T-helper 2 cell treated with Interferon-gamma antibody and Interleukin-4, amounts not matched to agents 100 ng/mL and 5 ng/mL, for 36 hours (primary cell): Measurements from ENCODE around the gene STX8. TPM values are rescaled to one million over a fixed set of nuclear protein-coding genes. Genes with fewer than 3 reads are reported as not detected.

Source experiments
- intact Hi-C: fragments of 100-400 bp; cut with micrococcal nuclease; formaldehyde crosslinking; loops from one replicate; pipeline ENCODE4 v1.15.1; 2023
- total RNA-seq: library from RNA; stranded (reverse); gene quantifications from 2 replicates; pipeline ENCODE4 v1.2.3, GENCODE V29; 2022

Gene STX8
- total RNA-seq, 1 donor from 2014 or later, result 70.9 TPM

GRCh38 chr17:9244066-9245052 is 331.3 kb downstream of the STX8 start:
- intact Hi-C loops, result no loop called here

GRCh38 chr17:9242983-9243382 is 332.6 kb downstream of the STX8 start:
- intact Hi-C loops, result no loop called here

- intact Hi-C loops, result no loop called here
Observed at GRCh38 chr17:9242497-9242881, 333.1 kb downstream of the STX8 start.

- intact Hi-C loops, result no loop called here
Observed at GRCh38 chr17:9241774-9242496, 333.7 kb downstream of the STX8 start.

- intact Hi-C loops, result no loop called here
Observed at GRCh38 chr17:9241371-9241712, 334.3 kb downstream of the STX8 start.

GRCh38 chr17:9240659-9241370 is 334.8 kb downstream of the STX8 start:
- intact Hi-C loops, result no loop called here

- intact Hi-C loops, result no loop called here
Observed at GRCh38 chr17:9239793-9240658, 335.6 kb downstream of the STX8 start.

- intact Hi-C loops, result no loop called here
Observed at GRCh38 chr17:9239246-9239792, 336.3 kb downstream of the STX8 start.

- intact Hi-C loops, result no loop called here
Observed at GRCh38 chr17:9238340-9239245, 337.0 kb downstream of the STX8 start.

- intact Hi-C loops, result no loop called here
Observed at GRCh38 chr17:9237661-9238301, 337.8 kb downstream of the STX8 start.

GRCh38 chr17:9237053-9237410 is 338.6 kb downstream of the STX8 start:
- intact Hi-C loops, result no loop called here

- intact Hi-C loops, result no loop called here
Observed at GRCh38 chr17:9236286-9237052, 339.2 kb downstream of the STX8 start.

- intact Hi-C loops, result no loop called here
Observed at GRCh38 chr17:9235346-9235745, 340.3 kb downstream of the STX8 start.

GRCh38 chr17:9234389-9234945 is 341.2 kb downstream of the STX8 start:
- intact Hi-C loops, result no loop called here

- intact Hi-C loops, result no loop called here
Observed at GRCh38 chr17:9233761-9234160, 341.9 kb downstream of the STX8 start.

GRCh38 chr17:9233271-9233599 is 342.4 kb downstream of the STX8 start:
- intact Hi-C loops, result no loop called here

- intact Hi-C loops, result no loop called here
Observed at GRCh38 chr17:9232591-9233270, 342.9 kb downstream of the STX8 start.

- intact Hi-C loops, result no loop called here
Observed at GRCh38 chr17:9232155-9232475, 343.5 kb downstream of the STX8 start.
